Gastroesophageal sphincter (tissue), 4 donors: Measurements from ENCODE around the gene MDFIC. TPM values are rescaled to one million over a fixed set of nuclear protein-coding genes. Genes with fewer than 3 reads are reported as not detected.
A peak's percentile ranks its signal among the peaks of the same experiment; 100 is the strongest.

Source experiments
- ATAC-seq: fragments of 150-250 bp; one replicate; pipeline ENCODE4 v1.9.1; 2016; ENCODE audit warnings: mild to moderate bottlenecking, moderate library complexity
- H3K27ac ChIP-seq, 4 donors: fragments of 200-600 bp; sonication (generic) in 3 of 4; 1 replicate in 3 of 4; 2 replicates in 1 of 4; pipeline ENCODE4 v1.5.1; 2016 to 2019
- H3K27me3 ChIP-seq: fragments of 200-600 bp; sonication (generic); one replicate; pipeline ENCODE4 v1.5.1; 2019
- H3K36me3 ChIP-seq, 2 donors: fragments of 200-600 bp; sonication (generic); one replicate each; pipeline ENCODE4 v1.5.1; 2019; ENCODE audit warnings: control low read depth in 1 of 2
- H3K4me1 ChIP-seq, 3 donors: fragments of 200-600 bp; sonication (generic); 1 replicate in 2 of 3; 2 replicates in 1 of 3; pipeline ENCODE4 v1.5.1; 2016 to 2019; ENCODE audit warnings: control low read depth in 2 of 3
- H3K4me3 ChIP-seq, 2 donors: fragments of 200-600 bp; sonication (generic); one replicate each; pipeline ENCODE4 v1.5.1; 2019; ENCODE audit warnings: mild to moderate bottlenecking in 1 of 2, moderate library complexity in 1 of 2
- H3K9me3 ChIP-seq, 3 donors: fragments of 200-600 bp; sonication (generic); one replicate each; pipeline ENCODE4 v1.5.1; 2017 to 2019; ENCODE audit warnings: control low read depth in 2 of 3
- EP300 ChIP-seq: sonication (generic); formaldehyde crosslinking; IDR thresholded peaks from one replicate; pipeline ENCODE4 v1.6.1; 2017; ENCODE audit warnings: antibody characterized with exemption, mild to moderate bottlenecking
- POLR2A ChIP-seq, 2 donors: fragments of 450-650 bp; IDR thresholded peaks; one replicate each; pipeline ENCODE4 v1.6.1; 2017; ENCODE audit warnings: antibody characterized with exemption in 2 of 2, mild to moderate bottlenecking in 2 of 2, moderate library complexity in 1 of 2
- POLR2AphosphoS5 ChIP-seq: sonication (generic); formaldehyde crosslinking; IDR thresholded peaks from one replicate; pipeline ENCODE4 v1.6.1; 2017; ENCODE audit warnings: antibody characterized with exemption
- WGBS, 2 donors: methylation state at CpG; one replicate each; pipeline ENCODE4 v1.1.5; 2018; ENCODE audit warnings: low coverage in 1 of 2; 5-methylcytosine and 5-hydroxymethylcytosine counted together
- total RNA-seq, 4 donors: library from RNA; depleted of rRNA; stranded (reverse); fragments of >200 nt; gene quantifications; one replicate each; pipeline ENCODE4 v1.1.0, GENCODE V29; 2016
- TF ChIP-seq, protein P1 (sequence below), 4 experiments: fragments of 200-600 bp in 2 of 4; fragments of 450-650 bp in 2 of 4; sonication (generic) in 1 of 4; IDR thresholded peaks; one replicate each; pipeline ENCODE4 v1.5.1; 2017 to 2019; ENCODE audit warnings: antibody characterized with exemption in 4 of 4, mild to moderate bottlenecking in 2 of 4, moderate library complexity in 2 of 4

Gene MDFIC
- total RNA-seq, 4 donors from 2014 or later = 30.3 to 73.5 (median 38.1) TPM

DNA sequence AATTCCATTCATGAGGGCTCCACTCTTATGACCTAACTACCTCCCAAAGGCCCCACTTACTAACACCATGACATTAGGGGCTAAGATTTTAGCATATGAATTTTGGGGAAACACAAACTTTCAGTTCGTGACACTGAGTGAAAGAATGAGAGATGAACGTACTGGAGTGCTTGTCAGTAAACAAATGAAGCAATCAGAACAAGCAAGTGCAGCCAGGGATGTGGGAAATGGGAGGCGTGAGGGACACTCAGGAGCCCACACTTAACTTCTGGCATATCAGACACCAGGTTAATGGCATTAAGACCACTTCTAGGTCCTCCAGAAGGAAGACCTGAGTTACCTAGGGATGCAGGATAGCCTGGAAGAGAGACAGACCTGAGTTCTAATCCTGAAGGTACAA, 2.3 kb upstream of the MDFIC start:
- ATAC-seq = no peak
- no peak overlapping the region for H3K27ac ChIP-seq
- 90 to 92% methylated on average over 2 to 3 of the region's 3 CpGs for WGBS, 2 donors

DNA sequence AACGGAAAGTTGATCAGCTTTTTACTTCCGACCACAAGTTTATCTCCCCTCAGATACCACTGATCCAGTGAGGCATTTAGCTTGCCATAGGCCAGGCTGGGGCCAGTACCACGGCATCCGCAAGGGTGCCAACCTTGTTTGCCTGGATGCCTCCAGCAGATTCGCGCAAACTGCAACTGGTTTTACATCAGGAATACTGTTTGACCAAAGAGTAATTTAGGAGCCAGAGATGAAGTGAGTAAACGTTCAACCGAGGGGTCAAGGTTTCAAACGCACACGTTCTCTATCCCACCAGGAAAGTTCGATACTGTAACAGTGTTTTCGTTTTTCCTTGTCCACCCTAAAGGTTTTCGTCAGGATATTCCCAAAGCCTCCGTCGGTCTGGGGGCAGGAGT, 266 bp upstream of the MDFIC start:
- WGBS, 2 donors = 25 to 30% methylated on average over 8 to 13 of the region's 15 CpGs
- Histone ChIP-seq H3K4me1 (peaks cover 2 to 40% (median 8%) of the 10 kb centered on the region in 3 donors), H3K27me3 (no peaks in the 10 kb centered on the region), H3K9me3 (no peaks in the 10 kb centered on the region), H3K4me3 (peak overlapping the region; percentile 82 to 92), H3K27ac (peak overlapping the region; percentile 86 to 95 (median 94)), H3K36me3 (no peaks in the 10 kb centered on the region)
- TF ChIP-seq EP300 = no peak
- TF ChIP-seq, protein P1, sequence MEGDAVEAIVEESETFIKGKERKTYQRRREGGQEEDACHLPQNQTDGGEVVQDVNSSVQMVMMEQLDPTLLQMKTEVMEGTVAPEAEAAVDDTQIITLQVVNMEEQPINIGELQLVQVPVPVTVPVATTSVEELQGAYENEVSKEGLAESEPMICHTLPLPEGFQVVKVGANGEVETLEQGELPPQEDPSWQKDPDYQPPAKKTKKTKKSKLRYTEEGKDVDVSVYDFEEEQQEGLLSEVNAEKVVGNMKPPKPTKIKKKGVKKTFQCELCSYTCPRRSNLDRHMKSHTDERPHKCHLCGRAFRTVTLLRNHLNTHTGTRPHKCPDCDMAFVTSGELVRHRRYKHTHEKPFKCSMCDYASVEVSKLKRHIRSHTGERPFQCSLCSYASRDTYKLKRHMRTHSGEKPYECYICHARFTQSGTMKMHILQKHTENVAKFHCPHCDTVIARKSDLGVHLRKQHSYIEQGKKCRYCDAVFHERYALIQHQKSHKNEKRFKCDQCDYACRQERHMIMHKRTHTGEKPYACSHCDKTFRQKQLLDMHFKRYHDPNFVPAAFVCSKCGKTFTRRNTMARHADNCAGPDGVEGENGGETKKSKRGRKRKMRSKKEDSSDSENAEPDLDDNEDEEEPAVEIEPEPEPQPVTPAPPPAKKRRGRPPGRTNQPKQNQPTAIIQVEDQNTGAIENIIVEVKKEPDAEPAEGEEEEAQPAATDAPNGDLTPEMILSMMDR (IDR thresholded peaks at IDR 0.05) = no peak
- TF ChIP-seq POLR2AphosphoS5 = no peak
- no peak for TF ChIP-seq POLR2A (IDR thresholded peaks at IDR 0.05)
- ATAC-seq = no peak

More for the DNA sequence above, 2.3 kb upstream of the MDFIC start:
- H3K4me1 ChIP-seq = peaks cover 2 to 20% (median 8%) of the 10 kb centered on the region in 3 donors
- H3K4me3 ChIP-seq = no peak overlapping the region
- H3K36me3 ChIP-seq = no peaks in the 10 kb centered on the region
- no peak for TF ChIP-seq POLR2A (IDR thresholded peaks at IDR 0.05)
- TF ChIP-seq POLR2AphosphoS5 = no peak
- TF ChIP-seq, protein P1 (IDR thresholded peaks at IDR 0.05) = no peak
- TF ChIP-seq EP300 = no peak
- H3K9me3 ChIP-seq = no peaks in the 10 kb centered on the region
- H3K27me3 ChIP-seq = no peaks in the 10 kb centered on the region

DNA sequence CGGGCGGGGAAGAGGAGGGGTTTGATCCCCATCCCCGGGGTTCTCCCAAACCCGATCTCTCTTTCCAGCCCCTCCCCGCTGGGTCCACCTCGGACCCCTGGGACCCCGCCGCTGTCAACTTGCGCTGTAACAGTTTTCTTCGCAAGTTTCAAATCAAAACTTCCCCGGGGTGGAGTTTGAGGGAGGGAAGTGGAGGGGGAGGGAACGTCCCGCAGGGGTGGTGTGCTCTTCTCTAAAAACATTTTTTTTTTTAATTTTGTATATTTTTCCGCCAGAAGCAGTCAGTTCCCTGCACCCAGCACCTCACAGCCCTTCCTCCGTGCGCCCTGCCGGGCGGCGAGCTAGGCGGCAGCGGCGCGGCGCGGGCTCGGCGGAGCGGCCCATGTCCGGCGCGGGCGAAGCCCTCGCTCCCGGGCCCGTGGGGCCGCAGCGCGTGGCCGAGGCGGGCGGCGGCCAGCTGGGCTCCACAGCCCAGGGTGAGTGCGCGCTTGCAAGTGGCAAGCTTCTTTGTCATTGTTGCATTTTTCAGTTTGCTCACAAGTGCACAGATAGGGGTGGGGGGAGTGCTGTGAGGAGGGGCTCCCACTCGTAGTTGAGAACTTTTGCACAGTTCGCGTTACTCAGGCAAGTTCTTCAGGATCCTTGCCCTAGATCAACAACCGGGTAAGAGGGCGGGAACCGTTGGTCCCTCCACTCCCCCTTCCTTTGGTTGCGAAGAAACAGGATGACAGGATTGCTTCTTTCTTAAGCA, 933 bp downstream of the MDFIC start:
- H3K27me3 ChIP-seq = no peaks in the 10 kb centered on the region
- H3K4me3 ChIP-seq = peak overlapping the region; percentile 82 to 92
- ATAC-seq = peak; percentile 60
- 0% methylated on average over 7 to 14 of the region's 51 CpGs for WGBS, 2 donors
- peaks cover 2 to 46% (median 8%) of the 10 kb centered on the region in 3 donors for H3K4me1 ChIP-seq
- H3K9me3 ChIP-seq = no peaks in the 10 kb centered on the region
- TF ChIP-seq EP300 (no peak), POLR2A (IDR thresholded peaks at IDR 0.05) (no peak), POLR2AphosphoS5 (no peak)
- TF ChIP-seq, protein P1 (IDR thresholded peaks at IDR 0.05) = no peak
- no peaks in the 10 kb centered on the region for H3K36me3 ChIP-seq
- peak overlapping the region; percentile 86 to 95 (median 94) for H3K27ac ChIP-seq

DNA sequence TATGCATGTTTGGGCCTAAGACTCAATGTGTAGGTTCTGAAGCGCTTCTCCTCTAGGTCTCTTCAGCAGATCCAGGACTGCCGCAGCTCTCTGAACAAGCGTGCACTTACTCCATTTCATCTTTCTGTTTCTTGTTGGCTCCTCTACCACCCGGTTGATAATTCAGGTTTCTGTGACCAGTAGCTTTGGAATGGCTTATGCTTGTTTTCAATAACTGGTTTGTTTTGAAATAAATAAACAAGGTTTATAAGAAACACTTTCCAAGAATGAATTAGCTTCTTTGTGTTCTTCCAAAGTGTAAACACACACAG, 1.5 kb downstream of the MDFIC start:
- Histone ChIP-seq H3K27me3 (no peaks in the 10 kb centered on the region), H3K4me3 (peak overlapping the region; percentile 82 to 92), H3K27ac (peak overlapping the region; percentile 35 to 95 (median 94)), H3K36me3 (no peaks in the 10 kb centered on the region), H3K9me3 (no peaks in the 10 kb centered on the region), H3K4me1 (peaks cover 2 to 48% (median 8%) of the 10 kb centered on the region in 3 donors)
- ATAC-seq = no peak
- TF ChIP-seq POLR2A (IDR thresholded peaks at IDR 0.05) (no peak), POLR2AphosphoS5 (no peak), EP300 (no peak)
- TF ChIP-seq, protein P1 (IDR thresholded peaks at IDR 0.05) = no peak
- 0 to 2% methylated on average over 1 to 4 of the region's 4 CpGs for WGBS, 2 donors

DNA sequence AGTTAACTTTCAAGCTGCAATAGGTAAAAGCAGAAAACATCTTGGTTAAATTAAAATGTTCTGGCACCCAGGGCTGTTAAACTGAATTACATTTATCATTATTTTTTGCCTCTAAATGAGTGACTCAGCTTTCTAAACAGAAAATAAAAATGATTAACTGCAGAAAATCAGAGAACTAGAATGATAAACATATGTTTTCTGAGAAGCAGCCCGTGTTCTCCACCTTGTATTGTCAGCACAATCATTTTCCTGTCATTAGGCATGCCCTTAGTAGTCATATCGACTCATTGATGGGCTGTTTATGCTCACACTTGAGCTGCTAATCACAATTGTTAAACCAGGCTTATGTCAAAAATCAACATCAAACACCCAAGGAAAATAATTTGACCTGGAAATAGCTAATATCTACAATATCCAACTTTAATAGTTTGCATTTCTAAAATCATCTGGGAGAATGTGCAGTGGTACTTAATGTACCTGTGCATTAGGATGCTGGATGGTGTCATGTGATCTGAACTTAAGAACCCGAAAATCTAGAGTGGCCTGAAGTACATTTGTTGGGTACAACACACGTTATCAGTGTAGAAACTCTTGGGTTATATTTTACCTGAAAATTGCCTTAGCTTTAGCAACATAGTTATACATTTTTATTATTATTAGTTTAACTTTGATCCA, 2.3 kb downstream of the MDFIC start:
- no peaks in the 10 kb centered on the region for H3K36me3 ChIP-seq
- no peaks in the 10 kb centered on the region for H3K27me3 ChIP-seq
- H3K4me1 ChIP-seq = peaks cover 2 to 55% (median 8%) of the 10 kb centered on the region in 3 donors
- peak overlapping the region; percentile 82 to 92 for H3K4me3 ChIP-seq
- ATAC-seq = no peak
- TF ChIP-seq, protein P1 (IDR thresholded peaks at IDR 0.05) = no peak
- TF ChIP-seq EP300 (no peak), POLR2AphosphoS5 (no peak), POLR2A (IDR thresholded peaks at IDR 0.05) (no peak)
- peak overlapping the region; percentile 35 to 95 (median 94) for H3K27ac ChIP-seq
- no peaks in the 10 kb centered on the region for H3K9me3 ChIP-seq
- 35 to 48% methylated on average over 2 to 4 of the region's 4 CpGs for WGBS, 2 donors
